CD1c-positive myeloid dendritic cell (primary cell): Measurements from ENCODE around the gene TSPAN18.

Experiments
- DNase-seq: peaks from one replicate; pipeline ENCODE4 v3.0.0-alpha.2; 2016; ENCODE audit errors: extremely low spot score

TSPAN18 gene

DNA sequence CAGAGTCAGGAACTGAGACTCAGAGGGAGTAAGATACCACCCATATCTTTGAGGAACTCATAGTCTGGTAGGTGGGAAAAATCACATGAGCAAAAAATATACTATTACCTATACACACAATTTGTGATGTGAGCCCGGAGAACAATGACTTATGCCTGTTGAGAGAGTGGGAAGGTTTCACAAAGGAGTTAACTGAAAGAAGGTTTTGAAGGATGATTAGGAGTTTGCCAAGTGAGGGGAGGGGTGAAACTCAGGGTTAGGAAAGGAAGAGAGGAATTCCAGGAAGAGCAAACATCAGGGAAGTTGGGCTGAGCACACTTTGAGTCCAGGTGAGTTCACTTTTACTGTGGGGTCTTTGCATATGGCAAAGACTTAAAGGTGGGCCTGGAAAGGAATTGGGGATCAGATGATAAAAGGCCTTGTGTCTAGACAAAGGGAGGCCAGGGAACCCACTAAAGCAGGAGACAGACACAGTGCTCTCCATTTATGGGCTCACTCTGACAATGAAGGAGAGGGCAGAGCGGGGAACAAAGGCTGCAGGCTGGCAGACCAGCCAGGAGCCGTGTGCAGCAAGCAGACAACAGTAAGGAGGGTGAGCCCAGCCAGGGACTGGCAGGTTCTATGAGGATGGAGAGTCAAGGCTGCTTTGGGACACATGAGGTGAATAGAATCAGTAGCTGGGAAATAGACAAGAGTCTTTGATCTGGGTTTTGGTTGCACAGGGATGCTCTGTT lies 33.1 kb downstream of the TSPAN18 start:
- no peak for DNase-seq

DNA sequence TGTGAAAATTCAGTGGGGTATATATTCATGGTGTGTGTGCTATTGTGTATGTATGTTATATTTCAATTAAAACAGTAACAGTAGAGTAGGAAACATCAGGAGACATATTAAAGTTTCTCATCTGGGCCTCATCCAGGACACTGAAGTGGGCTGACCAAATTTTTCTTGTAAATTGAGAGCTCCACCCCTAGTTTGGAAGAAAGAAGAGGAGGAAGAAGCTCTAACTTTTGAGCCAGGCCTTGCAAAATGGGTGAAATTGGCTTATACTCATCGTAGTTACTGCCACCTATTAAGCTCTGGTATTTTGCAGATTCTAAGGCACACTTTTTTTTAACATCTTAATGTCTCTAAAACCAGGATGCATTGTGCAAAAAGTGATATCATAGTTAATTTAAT lies 33.7 kb downstream of the TSPAN18 start:
- no peak for DNase-seq

DNA sequence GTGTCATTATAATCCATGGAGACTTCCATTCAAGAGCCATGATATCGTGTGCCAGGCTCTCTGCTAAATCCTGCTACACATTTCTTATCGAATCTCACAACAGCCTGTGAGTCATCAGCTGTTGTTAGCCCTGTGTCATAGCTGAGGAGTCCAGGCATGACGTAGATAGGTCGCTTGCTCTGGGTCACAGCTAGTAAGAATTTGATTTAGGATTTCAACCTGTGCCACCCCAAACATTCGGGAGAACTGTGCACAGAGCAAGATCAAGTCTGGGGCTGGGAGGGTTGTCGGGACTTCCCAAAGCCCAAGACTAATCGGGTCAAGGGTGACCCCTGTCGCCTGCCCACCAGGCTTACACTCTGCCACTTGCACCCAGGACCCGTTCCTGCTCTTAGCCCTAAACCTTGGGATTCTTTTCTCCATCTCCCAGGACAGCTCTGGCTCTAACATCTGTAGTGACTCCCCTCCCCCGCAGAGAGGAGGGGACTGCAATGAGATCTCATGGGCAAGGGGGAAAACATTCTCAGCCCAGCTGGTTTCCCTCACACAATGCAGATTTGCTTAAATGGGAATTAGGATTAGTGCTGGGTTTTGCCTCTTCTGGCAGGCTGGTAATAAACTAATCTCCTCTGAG lies 34.3 kb downstream of the TSPAN18 start:
- DNase-seq, result no peak

DNA sequence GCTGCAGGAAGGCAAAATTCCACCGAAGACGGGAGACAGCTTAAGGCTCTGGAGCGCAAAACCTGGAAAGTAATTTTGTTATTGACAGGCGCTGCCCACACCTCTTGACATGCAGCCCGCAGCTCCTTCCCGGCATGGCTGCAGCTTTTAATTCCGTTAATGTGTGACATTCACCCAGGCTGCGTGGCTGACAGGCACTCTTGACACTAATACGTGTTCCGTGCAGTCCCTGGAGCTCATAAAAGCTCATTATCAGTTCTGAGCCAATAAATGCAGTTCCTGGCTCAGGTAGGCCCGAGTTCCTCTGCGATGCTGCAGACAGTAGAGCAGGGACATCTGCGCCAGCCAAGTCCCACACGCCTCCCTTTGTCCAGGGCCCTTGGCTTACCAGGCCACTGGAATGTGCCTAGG lies 34.8 kb downstream of the TSPAN18 start:
- DNase-seq, result no peak

DNA sequence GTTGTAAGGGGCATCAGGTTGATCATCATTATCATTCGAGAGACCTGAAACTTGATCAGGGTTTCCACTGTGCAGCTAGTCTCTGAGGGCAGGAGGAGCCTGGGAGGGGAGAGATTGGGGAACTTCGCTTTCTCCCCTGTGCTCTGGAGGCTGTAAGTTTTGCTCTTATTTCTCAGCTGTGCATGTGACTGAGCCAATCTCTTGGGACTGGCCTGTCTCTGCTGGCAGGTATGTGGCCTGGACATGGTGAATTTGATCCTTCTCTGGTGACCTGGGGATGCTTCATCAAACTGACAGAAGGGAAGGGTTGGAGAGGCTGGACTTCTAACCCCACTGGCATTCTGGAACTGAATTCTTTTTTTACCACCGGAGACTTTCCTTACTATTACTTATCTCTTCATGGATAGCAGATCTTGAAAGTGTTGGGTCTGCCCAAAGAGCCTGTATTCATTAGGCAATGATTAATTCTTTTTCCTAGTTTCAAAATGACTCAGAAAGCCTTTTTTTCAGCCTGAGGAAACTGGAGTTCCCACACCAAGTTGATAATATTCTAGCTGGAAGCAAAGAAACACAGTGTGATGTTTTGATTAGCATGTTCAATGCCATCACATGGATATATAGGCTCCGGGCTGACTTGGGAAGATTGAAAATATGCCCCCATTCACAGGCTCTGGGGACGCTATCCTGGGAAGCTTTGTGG lies 36.5 kb downstream of the TSPAN18 start:
- no peak for DNase-seq

DNA sequence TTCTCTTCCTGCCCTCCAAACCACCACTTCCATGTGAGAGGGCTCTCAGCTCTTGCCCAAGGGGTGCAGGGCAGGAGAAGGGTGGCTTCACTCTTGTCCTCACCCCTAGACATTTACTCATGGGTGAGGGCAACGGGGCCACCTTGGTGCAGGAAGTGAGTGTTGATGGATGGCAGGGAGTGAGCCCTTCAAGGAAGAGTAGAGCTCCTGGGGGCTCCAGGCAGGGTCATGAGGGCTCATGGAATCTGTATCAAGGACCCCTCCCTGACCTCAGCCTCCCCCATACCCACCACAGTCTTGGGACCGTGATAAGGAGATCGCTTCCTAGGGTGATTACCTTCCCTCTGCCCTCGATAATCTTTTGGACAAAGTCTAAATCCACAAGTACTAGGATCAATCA lies 37.8 kb downstream of the TSPAN18 start:
- no peak for DNase-seq

DNA sequence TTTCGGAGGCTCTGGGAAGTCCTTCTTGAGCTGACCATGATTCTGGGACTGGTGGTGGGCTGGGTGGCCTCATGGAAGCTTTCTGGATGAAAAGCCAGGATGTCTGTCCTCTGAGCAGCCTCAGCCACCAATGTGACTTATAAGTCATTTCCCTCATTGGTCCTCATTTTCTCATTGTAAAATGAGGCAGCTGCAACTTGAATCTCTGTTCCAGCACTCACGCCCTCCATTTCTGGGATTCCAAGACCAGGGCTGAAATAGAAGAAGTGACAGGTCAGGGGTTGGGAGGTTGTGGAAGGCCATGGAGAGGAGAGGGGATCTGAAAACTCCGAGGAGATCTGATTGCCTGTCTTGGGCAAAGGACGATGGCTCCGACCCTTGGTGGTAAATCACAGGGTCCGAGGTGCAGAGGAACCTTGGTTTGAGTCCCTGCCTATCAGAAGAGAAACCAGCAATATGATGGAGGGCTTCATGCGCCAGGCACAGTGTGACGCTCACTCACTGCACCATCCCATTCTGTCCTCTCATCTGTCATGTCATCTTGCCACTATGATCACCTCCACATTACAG lies 38.3 kb downstream of the TSPAN18 start:
- DNase-seq, result no peak

DNA sequence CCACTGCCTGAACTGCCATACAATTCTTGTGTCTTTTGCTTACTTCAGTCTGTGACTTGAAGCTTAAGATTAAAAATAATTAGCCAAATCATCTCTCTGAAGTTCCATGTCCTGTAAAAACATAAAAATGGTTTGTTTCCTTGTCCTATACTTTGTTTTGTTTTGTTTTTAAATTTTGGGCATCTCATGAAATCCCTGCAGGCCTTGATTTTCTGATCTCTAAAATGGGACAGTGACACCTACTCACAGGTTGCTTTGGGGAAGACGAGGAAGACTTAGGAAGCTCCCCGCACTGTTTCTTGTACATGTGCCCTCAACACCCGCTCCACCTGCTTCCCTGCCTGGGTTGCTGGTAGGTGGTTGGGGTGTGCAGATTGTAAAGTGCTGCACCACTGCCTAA lies 38.9 kb downstream of the TSPAN18 start:
- DNase-seq, result no peak

DNA sequence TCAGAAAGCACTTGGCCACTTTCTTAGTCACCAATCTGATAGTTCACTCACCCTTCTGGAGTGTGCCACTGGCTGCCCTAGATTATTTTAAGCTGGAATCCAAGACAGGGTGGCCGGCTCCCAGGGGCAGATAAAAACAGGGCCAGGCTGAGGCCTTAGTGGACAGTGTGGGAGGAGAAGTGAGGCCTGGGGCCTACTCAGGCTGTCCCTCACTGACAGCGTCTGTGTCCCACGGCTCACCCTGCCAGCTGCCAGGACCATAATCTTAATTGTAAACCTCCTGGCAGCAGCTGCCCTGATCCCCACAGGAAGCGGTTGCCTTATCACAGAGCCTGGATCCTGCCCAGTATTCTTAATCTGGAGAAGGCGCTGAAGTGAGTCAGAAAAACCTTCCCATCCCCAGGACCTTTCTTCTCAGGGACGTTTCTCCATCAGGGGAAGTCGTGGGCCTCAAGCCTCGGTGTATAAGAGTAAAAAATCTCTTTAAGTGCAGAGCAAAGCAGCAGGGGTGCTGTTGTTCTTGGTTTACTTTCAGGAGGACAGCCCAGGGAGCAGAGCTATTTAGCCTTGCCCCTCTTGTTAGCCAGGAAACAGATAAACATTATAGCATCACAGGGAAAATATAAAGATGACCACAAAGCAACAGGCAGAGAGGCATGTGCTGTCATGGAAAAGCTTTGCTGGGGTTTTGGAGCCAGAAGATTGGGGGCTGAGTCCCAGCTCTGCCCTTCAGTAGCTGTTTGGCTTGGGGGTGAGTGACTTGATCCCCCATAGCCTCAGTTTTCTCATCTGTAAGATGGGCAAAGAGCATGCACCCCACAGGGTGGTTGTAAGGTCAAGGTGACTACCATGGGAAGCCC lies 39.6 kb downstream of the TSPAN18 start:
- no peak for DNase-seq

DNA sequence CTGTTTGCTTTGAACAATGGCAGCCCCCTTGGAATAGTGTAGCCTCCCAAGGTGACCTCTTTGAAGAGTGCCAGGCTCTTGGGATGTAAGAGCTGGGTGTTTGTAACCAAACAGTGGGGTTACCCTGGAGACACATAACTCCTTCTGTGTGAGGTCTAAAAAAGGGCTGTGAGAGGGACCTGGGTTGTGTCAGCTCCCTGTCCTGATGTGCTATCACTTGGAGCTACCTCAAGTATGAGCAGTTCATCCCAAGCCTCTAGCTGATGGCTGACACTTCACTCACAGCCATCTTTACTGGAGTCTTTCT lies 40.2 kb downstream of the TSPAN18 start:
- DNase-seq, result no peak

DNA sequence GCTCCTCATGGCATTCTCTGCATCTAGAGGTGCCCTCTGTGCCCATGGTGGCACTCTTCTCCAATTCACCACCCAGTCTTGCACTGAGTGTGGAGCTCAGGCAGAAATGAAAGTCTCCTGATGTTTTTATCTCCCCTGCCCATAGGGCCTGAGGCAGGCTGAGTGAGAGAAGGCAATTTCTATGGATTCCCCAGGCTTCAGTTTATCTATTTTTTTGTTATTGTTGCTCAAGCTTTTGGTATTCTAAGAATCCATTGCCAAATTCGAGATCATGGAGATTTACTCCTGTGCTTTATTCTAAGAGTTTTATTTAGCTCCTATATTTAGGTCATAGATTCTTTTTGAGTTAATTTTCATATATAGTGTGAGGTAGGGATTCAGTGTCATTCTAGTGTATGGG lies 40.7 kb downstream of the TSPAN18 start:
- DNase-seq, result no peak

DNA sequence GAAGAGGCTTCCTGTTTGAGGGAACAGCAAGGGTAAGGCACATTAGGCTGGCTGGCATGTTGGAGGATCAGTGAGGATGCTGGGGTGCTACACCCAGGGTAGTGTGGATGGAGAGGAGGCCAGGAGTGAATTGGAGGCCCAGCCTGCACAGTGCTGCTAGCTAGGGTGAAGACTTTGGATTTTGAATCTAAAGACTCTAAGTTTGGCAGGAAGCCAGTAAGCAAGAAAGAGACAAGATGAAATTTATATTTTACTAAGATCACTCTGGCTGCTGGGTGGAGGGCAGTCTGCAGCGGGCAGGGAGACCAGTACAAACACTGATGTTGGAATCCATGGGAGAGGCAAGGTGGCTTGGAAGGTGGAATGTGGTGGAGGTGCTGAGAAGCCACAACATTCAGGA lies 43.6 kb downstream of the TSPAN18 start:
- DNase-seq, result no peak

DNA sequence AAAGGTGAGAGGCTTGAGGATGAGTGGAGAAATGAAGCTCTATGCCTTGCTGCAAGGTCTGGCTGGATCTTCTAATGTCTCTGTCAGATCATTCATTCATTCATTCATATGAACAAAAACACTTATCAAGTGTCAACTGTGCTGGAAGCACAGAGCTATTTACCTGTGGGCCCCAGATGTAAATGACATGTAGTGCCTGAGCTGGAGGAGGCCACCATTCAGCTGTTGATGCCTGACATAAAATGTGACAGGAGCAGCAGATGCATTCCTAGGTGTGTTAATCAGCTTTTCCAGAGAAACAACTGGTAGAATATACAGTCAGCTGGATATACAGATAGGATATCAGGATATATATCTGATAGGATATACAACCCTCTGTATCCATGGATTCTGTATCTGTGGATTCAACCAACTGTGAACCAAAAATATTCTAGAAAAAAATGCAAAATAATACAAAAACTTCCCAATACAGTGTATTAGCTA lies 44.5 kb downstream of the TSPAN18 start:
- no peak for DNase-seq

DNA sequence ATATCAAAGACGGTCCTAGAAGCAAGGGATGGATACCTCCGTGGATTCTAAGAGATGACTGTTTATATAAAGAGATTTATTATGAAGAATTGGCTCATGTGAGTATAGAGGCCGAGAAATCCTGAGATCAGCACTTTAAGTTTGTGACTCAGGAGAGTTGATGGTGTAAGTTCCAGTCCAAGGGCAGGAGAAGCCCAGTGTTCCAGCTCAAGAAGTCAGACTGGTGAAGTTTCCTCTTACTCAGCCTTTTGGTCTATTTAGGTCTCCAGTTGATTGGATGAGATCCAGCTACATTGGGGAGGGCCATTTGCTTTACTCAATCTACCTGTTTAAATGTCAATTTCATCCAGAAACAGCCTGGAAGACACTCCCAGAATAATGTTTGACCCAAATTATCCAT lies 45.1 kb downstream of the TSPAN18 start:
- DNase-seq, result no peak

DNA sequence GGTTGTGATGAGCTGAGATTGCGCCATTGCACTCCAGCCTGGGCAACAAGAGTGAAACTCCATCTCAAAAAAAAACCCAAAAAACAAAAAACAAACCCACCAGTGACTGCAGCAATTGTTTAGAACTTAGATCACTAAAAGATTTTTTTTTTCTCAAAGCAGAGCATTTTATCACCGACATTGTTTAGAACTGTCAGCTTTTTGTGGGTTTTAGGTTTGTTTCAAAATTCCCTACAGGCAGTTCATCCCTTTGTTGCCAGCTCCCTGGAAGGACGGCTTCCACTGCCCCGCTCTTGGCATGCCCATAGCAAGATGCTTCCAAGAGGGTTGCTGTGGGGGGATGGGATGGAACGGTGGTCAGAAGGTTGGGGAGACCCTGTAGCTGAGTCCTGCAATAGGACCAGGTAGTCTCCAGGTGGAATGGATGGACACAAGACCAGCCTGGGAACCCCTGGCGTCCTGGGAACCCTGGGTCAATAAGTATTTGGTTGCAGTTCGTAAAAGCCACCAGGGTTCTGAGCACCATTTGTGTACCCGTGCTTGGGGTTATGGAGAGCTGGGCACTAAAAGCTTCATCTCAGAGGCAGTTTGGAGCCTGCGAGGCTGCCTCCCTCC lies 46.7 kb downstream of the TSPAN18 start:
- no peak for DNase-seq

DNA sequence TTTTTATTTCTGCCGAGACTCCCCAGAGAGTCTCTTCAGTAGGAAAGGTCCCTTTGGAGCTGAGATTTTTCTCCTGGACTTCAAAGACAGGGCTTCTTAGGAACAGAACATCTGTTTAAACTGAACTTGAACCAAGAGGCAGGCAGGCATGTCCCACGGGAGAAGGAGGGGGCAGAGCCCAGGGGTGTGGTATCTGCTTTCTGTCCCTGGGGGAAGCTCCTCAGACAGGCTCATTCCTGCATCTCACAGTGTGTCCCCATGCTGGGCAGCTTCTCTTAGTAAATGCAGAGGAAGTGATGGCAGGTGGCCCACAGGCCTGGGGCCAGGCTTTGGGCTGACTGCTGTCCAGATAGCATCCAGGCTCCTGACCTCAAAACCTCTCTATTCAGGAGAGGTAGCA lies 47.3 kb downstream of the TSPAN18 start:
- DNase-seq, result no peak

DNA sequence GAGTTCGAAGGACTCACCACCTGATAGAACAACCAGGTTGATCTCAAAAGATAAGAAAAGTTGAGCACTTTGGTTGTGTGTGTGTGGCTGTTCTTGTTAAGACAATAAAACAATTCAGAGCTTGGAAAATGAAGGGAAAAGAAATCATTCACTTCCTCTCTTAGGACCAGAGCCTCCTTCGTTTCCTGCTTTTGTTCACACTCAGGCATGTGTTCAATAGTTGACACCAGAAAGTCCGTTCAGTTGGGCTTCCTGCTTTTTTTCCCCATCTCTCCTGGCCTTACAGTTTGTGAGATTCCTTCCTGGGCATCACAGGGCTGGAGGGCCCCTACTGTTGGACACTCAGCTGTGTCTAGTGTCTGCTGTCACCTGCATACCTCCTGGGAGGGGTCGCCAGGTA lies 48.0 kb downstream of the TSPAN18 start:
- no peak for DNase-seq

DNA sequence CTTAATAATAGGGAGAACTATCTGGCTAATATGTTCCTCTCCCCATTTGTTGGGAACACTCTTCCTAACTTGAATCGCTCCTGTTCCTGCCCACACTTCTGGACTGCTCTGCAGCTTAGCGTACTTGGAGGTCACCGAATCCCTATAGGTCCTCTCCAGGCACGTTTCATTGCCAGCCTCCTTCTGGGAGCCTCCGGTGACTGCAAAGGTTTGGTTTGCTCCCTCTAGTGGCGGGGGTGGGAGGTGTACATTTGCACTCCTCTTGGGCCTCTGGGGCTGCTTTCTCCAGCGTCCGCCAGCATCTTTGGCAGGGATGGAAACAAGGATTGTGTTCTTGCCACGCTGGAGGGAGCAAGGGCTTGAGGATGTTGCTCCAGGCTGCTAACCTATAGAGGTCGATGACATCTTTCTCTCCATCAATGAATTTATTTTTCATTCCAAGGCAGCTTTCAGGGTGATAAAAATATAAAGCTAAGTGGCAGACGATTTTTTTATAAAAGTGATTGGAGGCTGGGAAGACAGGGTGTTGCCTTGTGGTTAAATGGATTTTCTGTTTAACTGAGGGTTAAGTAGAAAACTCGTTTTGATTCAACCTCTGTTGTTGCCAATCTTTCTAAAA lies 48.7 kb downstream of the TSPAN18 start:
- peak; percentile 56 for DNase-seq

DNA sequence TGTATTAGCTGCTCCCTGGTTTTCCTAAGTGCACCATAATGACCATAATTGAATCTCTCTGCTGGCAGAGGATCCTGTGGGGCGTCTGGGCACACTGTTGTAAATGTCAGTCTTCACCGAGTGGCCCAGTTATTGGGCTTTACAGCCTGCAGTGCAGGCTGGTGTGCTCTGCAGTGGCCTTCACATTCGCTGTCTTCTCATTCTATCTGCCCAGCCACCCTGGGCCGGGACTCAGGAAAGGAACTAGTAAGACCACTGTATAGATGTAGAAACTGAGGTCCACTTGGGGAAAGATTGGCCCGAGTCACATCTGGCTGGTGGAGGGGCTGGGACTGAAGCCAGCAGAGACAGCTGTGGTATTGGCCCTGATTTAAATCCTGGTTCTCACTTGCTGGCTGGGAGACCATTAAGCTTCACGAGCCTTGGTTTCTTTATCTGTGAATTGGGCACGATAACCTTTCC lies 49.3 kb downstream of the TSPAN18 start:
- no peak for DNase-seq

DNA sequence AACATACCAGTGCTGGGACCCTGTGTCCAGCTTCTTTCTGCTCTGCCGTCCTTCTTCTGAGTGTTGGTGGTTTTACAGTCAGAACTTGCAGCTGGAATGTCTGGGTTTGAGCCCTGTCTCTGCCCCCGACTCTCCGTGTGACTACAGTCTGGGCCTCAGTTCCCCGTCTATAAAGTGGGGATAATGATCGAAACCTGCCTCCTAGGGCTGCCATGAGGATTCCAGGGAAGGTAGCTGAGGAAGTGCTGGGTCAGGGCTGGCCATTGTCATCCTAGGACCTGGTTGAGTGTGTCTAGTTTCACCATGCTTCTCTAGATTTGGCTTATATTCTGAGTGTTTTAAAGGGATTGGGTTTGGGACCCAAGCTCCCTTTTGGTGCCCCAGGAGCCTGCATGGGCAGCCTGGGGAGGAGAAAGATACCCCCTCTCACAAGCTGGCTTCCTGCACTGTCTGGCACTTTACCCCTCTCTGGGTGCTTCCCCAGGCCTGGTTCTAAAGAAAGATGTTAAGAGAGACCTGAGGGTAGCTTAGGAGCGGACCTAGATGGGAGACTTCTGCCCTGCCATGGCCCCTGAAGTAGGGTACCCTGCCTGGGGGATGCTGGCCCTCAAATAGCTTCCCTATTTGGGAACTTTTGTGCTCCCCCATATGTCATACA lies 49.9 kb downstream of the TSPAN18 start:
- DNase-seq, result no peak
